ENCODE data around the gene FRMD4A. TPM values are rescaled to one million over a fixed set of nuclear protein-coding genes. Genes with fewer than 3 reads are reported as not detected.

The FRMD4A gene
- total RNA-seq, 2 experiments from 2014 or later, result 0.88 to 1.4 TPM

DNA sequence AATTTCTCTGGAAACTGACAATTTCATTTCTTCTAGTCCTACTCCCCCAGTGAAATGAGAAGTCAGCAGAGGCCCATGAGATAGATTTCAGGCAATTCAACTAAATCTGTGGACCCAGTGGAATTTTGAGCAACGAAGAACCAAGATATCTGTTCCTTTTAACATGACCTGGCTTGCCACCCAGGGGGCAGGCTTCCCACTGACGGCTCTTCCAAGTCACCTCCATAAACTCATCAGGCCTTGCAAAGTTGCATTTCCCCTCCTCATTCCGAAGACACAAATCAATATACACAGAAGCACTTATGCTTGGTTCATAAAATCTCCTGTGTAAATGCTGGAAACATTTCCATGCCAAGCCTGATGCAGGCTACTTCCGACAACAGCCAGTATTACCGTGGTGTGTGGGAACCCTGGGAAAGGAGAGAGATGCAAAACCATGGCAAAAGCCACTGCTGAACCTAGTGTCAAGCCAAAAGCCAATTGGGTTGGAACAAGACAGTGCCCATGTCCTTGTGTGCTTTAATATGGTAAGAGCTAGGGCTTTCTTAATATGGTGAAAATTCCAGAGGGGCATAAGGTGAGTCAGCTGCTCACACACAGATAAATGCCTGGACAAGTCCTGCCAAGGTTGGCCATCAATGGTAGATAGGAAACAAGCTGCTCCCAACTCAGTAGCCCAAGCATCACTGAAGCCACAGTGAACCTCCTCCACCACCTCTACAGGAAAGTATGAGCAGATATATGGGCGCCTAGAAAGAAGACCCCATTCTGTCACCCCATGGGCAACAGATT lies 1.6 kb downstream of the FRMD4A start:
- POLR2A ChIA-PET, result no interaction called here
- H3K36me3 Mint-ChIP-seq, result no peaks in the 10 kb centered on the region
- no peak for ATAC-seq (ENCODE audit: low read depth)
- no peak overlapping the region for H3K27ac Mint-ChIP-seq
- no peaks in the 10 kb centered on the region for H3K9me3 Mint-ChIP-seq
- peaks cover 3% of the 10 kb centered on the region for H3K4me1 Mint-ChIP-seq
- DNase-seq, result no peak
- peaks cover 27% of the 10 kb centered on the region for H3K27me3 Mint-ChIP-seq
- H3K4me3 Mint-ChIP-seq, result no peak overlapping the region

DNA sequence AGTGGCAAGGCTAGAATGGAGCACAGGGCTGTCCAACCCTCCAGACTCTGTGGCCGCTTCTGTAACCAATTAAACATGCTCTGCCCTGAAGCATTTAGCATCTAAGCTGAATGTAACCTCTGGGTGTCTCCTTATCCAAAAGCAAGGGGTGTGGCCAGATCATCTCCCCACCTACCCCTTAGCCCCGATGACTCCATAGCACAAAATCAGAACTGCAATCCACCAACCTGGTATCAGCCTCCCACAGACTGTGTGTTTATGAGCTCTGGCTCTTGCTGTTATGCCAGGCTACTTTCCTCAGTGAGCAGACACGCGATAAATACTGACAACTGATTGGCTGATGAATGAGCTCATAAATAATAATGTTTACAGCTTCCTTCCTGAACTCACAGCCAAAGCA lies 3.2 kb downstream of the FRMD4A start:
- POLR2A ChIA-PET, result no interaction called here
- DNase-seq (no peak), ATAC-seq (ENCODE audit: low read depth) (no peak)
- Mint-ChIP-seq H3K27ac (no peak overlapping the region), H3K36me3 (no peaks in the 10 kb centered on the region), H3K4me1 (peaks cover 3% of the 10 kb centered on the region), H3K9me3 (no peaks in the 10 kb centered on the region), H3K4me3 (no peak overlapping the region), H3K27me3 (peaks cover 26% of the 10 kb centered on the region)

DNA sequence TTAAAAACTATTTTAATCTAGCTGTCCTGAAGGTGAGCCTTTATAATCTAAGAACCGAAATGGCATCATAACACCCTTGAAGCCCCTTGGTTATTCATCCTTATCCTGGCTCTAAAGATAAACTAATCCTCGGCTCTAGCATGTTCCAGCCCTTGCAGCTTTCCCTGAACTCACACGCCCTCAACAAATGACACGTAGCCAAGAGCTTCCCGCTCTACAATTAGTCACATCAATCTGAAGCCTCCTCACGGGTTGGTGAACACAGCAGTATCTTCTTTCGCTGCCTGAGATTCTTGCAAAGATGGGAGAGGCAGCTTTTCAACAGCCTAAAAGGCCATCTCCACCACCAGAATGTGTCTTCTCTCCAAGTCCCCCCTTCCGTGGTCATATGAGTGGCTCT lies 4.1 kb downstream of the FRMD4A start:
- POLR2A ChIA-PET, result no interaction called here
- DNase-seq (no peak), ATAC-seq (ENCODE audit: low read depth) (no peak)
- H3K27me3 Mint-ChIP-seq, result peaks cover 25% of the 10 kb centered on the region
- H3K27ac Mint-ChIP-seq, result no peak overlapping the region
- H3K4me3 Mint-ChIP-seq, result no peak overlapping the region
- peaks cover 3% of the 10 kb centered on the region for H3K4me1 Mint-ChIP-seq
- no peaks in the 10 kb centered on the region for H3K36me3 Mint-ChIP-seq
- no peaks in the 10 kb centered on the region for H3K9me3 Mint-ChIP-seq

DNA sequence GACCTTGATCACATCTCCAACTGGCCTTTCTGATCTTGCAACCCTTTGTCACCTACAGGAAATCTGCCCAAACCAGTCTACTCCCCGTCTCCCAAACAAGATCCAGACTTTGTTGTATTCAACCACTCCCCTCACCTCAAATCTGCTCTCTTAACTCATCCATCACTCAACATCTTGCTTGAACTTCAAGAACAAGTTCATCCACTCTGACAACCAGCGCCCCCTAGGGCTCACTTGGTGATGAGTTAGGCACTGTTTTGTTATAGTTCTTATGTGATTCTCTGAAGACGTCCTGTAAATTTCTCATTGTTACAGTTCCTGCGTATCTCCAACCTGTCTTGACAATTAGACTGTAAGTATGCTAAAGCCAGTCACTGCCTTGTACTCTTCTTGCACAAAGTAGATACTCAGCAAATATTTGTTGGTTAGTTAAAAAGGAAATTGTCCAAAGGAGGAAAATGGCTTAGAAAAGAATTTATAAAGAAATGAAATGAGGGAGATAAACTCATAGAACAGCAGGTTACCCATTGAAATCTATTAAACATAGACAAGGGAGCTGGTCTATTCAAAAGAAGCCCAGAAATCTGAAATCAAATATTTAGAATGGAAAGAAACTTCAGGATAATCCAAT lies 5.3 kb downstream of the FRMD4A start:
- DNase-seq, result peak; percentile 39
- H3K4me1 Mint-ChIP-seq, result peaks cover 3% of the 10 kb centered on the region
- H3K27ac Mint-ChIP-seq, result no peak overlapping the region

DNA sequence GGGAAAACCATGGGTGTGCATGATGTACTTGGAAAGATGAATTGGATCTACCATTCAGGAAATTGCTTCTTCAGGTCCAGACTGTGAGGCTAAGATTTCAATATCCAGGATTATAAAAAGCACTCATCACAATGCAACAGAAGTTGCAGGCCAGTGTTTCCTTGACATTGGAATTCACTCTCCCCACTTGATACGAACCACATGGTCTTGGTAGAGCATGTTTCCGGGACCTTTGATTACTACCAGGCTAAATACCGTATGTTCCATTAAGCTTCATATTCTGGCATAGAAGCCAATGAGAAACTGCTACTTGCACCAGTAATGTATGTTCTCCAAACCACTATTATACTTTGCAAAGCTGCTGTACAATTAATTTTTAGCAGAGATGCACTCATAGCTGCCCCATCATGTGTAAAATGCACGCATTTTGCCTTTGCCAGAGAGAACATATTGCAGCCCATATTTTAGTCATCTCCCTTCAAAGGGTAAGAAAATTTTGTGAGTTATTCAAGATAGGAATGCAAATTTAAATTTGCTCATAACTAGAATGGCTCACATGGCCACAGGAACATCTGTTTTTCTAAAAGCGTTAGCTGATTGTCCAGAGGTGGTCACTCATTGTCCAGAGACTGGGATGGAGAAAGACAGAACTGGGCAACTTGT lies 8.1 kb downstream of the FRMD4A start:
- POLR2A ChIA-PET, result no interaction called here
- ATAC-seq (ENCODE audit: low read depth) (no peak), DNase-seq (no peak)
- Mint-ChIP-seq H3K36me3 (no peaks in the 10 kb centered on the region), H3K27me3 (peaks cover 31% of the 10 kb centered on the region), H3K9me3 (no peaks in the 10 kb centered on the region), H3K4me3 (no peak overlapping the region), H3K27ac (no peak overlapping the region), H3K4me1 (no peaks in the 10 kb centered on the region)

More for the DNA sequence above, 5.3 kb downstream of the FRMD4A start:
- ATAC-seq (ENCODE audit: low read depth), result no peak
- no peaks in the 10 kb centered on the region for H3K36me3 Mint-ChIP-seq
- POLR2A ChIA-PET, result no interaction called here
- peaks cover 31% of the 10 kb centered on the region for H3K27me3 Mint-ChIP-seq
- H3K4me3 Mint-ChIP-seq, result no peak overlapping the region
- H3K9me3 Mint-ChIP-seq, result no peaks in the 10 kb centered on the region

DNA sequence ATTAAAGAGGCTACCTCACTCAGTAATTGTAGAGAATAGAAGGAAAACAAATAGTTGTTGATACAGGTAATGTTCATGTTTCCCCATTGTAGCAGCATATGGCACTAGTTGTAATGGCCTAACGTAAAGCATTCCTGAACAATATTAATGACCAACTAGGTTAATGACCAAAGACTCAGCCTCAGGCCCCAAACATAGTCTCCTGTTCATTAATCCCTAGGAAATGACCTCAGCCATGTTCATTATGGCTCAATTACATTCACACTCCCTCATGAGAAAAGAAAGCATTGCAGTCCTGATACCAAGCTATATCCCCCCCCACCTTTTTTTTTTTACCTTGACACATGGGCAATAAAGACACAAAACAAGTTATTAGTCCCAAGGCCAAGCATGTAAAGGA lies 12.7 kb downstream of the FRMD4A start:
- ATAC-seq (ENCODE audit: low read depth) (no peak), DNase-seq (no peak)
- no peaks in the 10 kb centered on the region for H3K4me1 Mint-ChIP-seq
- no peaks in the 10 kb centered on the region for H3K36me3 Mint-ChIP-seq
- no peak overlapping the region for H3K4me3 Mint-ChIP-seq
- peaks cover 1% of the 10 kb centered on the region for H3K9me3 Mint-ChIP-seq
- no peak overlapping the region for H3K27ac Mint-ChIP-seq
- POLR2A ChIA-PET, result no interaction called here
- H3K27me3 Mint-ChIP-seq, result peaks cover 30% of the 10 kb centered on the region

DNA sequence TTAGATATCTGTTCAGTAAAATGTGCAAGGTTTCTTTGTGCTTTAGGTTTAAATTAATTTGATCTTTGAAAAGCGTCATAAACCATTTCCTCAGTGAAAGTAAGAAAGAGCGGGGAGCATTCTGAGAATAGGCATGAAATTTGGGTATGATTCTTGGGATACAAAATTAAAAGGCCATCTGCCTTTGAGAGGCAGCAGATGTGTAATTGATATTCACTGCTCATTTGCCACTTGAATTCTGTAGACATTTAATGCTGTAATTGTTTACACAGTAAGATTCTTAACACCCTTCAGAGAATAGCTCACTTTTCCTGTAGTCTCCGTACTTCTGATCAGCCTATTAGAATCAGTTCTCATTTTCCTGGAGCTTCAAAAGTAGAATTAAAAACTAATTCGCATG lies 18.7 kb downstream of the FRMD4A start:
- no peaks in the 10 kb centered on the region for H3K4me1 Mint-ChIP-seq
- DNase-seq (no peak), ATAC-seq (ENCODE audit: low read depth) (no peak)
- H3K4me3 Mint-ChIP-seq, result no peak overlapping the region
- H3K36me3 Mint-ChIP-seq, result no peaks in the 10 kb centered on the region
- H3K9me3 Mint-ChIP-seq, result peaks cover 1% of the 10 kb centered on the region
- peaks cover 12% of the 10 kb centered on the region for H3K27me3 Mint-ChIP-seq
- POLR2A ChIA-PET, result no interaction called here
- no peak overlapping the region for H3K27ac Mint-ChIP-seq

DNA sequence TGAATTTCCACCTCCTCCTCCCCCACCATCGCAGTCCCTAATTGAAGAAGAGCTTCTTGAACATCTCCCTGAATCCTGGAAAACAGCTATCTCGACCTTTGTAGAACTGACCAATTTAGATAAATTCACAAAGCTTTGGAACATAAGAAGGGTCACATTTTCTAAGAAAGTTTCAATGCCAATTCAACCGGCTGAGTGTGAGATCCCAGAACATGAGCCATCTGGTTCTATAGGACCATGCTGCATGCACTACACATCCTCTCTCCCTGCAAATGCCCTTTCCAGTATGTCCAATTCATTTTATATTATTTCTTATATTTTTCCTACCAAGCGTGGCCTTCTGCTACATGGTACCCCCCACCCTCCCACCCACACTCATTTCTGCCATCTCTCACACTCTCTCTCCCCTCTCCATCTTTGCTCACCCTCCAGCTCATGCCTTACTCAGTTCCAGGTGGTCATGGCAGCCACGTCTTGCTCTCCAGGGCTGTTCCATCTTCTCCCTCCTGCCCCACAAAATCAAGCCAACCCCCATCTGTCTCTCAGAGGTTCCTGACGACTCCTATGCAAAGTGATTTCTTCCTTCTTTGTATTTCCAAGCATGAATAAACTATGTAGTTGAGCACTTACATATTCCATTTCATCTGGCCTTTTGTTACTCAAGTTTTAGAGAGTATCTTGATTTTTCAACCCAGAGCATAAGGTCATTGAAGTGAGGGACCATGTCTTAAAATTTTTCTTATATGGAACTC lies 19.3 kb downstream of the FRMD4A start:
- ATAC-seq (ENCODE audit: low read depth), result no peak
- H3K4me3 Mint-ChIP-seq, result no peak overlapping the region
- peaks cover 1% of the 10 kb centered on the region for H3K9me3 Mint-ChIP-seq
- POLR2A ChIA-PET, result interaction anchor here (0.5 kb wide), 1 partner anchor 654 kb away, joined by 3 read pairs; no protein-coding TSS in a partner anchor
- peaks cover 10% of the 10 kb centered on the region for H3K27me3 Mint-ChIP-seq
- H3K4me1 Mint-ChIP-seq, result no peaks in the 10 kb centered on the region
- no peaks in the 10 kb centered on the region for H3K36me3 Mint-ChIP-seq
- no peak for DNase-seq
- H3K27ac Mint-ChIP-seq, result no peak overlapping the region

DNA sequence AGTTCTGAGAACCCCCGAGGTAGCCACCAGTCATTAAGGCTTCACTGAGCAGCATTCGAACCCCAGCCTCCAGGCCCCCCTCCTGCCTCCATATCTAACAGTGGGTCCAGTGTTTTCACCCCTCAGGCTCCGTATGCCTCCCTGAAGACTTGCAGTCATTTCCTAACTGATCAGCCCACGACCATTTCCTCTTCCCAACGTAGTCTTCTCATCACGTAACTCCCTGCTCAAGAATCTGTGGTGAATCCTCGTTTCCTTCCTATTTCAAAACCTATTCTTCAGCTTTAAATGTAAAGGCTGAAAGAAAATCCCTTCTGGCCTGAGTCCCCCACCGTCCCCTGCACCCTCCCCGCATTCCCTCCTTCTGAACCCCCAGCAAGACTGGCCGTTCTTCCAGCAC lies 21.1 kb downstream of the FRMD4A start:
- POLR2A ChIA-PET, result no interaction called here
- ATAC-seq (ENCODE audit: low read depth) (no peak), DNase-seq (no peak)
- Mint-ChIP-seq H3K27me3 (peaks cover 2% of the 10 kb centered on the region), H3K27ac (no peak overlapping the region), H3K9me3 (peaks cover under 1% of the 10 kb centered on the region), H3K4me3 (no peak overlapping the region), H3K36me3 (no peaks in the 10 kb centered on the region), H3K4me1 (no peaks in the 10 kb centered on the region)

DNA sequence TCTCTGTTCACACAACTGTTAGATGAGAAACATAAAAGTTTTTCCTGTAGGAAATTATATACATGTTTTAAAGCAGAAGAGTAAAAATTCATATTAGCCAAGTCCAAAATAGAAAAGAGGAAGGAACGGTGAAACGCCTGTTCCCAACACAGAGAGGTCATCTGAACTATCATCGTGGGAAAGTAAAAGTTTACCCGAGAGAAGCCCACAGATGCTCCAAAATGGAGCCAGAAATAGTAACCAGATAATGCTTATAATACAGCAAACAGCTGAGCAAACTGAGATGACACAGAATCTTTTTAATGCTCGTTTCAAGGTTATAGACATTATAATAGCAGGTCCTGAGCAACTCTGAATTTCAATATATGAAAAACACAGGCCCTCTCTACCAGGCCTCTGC lies 24.5 kb downstream of the FRMD4A start:
- H3K4me3 Mint-ChIP-seq, result no peak overlapping the region
- H3K27ac Mint-ChIP-seq, result no peak overlapping the region
- ATAC-seq (ENCODE audit: low read depth) (no peak), DNase-seq (no peak)
- H3K36me3 Mint-ChIP-seq, result no peaks in the 10 kb centered on the region
- H3K4me1 Mint-ChIP-seq, result no peaks in the 10 kb centered on the region
- no peaks in the 10 kb centered on the region for H3K27me3 Mint-ChIP-seq
- POLR2A ChIA-PET, result no interaction called here
- no peaks in the 10 kb centered on the region for H3K9me3 Mint-ChIP-seq

DNA sequence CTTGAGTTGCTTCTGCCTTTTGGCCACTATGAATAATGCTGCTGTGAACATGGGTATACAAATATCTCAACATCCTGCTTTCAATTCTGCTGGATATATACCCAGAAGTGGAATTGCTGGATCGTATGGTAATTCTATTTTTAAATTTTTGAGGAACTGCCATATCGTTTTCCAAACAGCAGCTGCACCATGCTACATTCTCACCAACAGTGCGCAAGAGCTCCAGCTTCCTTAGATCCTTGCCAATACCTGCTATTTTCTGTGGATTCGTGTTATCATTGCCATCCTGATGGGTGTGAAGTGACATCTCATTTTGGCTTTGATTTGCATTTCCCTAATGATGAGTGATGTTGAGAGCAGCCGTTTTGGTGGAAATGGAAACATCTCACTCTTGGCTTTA lies 26.7 kb downstream of the FRMD4A start:
- no peaks in the 10 kb centered on the region for H3K27me3 Mint-ChIP-seq
- DNase-seq, result no peak
- H3K27ac Mint-ChIP-seq, result no peak overlapping the region
- no peaks in the 10 kb centered on the region for H3K4me1 Mint-ChIP-seq
- POLR2A ChIA-PET, result no interaction called here
- H3K4me3 Mint-ChIP-seq, result no peak overlapping the region
- no peaks in the 10 kb centered on the region for H3K9me3 Mint-ChIP-seq
- no peak for ATAC-seq (ENCODE audit: low read depth)
- no peaks in the 10 kb centered on the region for H3K36me3 Mint-ChIP-seq

DNA sequence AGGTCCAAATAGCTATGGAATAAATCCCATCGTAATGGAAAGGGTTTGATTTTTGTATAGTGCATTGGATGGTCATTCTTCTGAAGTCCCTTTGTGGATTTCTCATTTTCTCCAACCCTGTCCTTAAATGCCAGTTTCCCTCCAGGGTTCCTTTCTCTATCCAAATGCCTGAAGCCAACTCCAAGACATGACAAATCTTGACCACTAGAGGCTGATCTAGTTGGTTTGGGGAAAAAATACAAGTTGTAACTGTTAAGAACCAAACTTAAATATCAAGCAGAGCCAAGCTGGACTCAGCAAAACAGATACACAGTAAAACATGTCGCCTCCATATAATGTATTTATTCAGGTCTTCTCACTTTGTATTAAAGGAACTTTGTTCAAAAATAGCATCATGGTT lies 28.7 kb downstream of the FRMD4A start:
- H3K36me3 Mint-ChIP-seq, result no peaks in the 10 kb centered on the region
- no peak for ATAC-seq (ENCODE audit: low read depth)
- POLR2A ChIA-PET, result no interaction called here

DNA sequence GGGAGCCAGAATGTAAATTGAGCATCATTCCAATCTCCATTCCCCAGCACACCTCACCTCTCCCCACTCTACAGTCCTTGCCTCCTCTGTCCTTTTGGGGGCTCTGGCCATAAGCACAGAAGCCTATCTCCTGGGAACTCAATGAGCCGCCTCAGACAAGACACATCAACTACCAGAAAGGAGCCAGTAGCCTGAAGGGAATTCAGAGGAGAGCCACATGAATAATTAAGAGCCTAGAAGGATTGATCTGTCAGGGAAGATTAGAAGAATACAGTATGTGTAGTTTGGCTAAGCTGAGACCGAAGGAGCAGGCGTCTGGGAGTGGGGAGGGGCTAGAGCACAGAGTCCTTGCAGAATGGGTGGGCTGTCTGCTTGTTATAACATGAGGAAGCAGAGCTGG lies 31.2 kb downstream of the FRMD4A start:
- Mint-ChIP-seq H3K4me1 (no peaks in the 10 kb centered on the region), H3K27ac (no peak overlapping the region), H3K9me3 (no peaks in the 10 kb centered on the region), H3K4me3 (no peak overlapping the region), H3K27me3 (peaks cover 11% of the 10 kb centered on the region), H3K36me3 (no peaks in the 10 kb centered on the region)
- POLR2A ChIA-PET, result no interaction called here
- no peak for DNase-seq
- ATAC-seq (ENCODE audit: low read depth), result no peak

More for the DNA sequence above, 28.7 kb downstream of the FRMD4A start:
- DNase-seq, result no peak
- no peaks in the 10 kb centered on the region for H3K4me1 Mint-ChIP-seq
- H3K27me3 Mint-ChIP-seq, result peaks cover 4% of the 10 kb centered on the region
- no peak overlapping the region for H3K4me3 Mint-ChIP-seq
- H3K27ac Mint-ChIP-seq, result no peak overlapping the region
- H3K9me3 Mint-ChIP-seq, result no peaks in the 10 kb centered on the region

All from activated naive CD8-positive, alpha-beta T cell treated with anti-CD3 and anti-CD28 coated beads, Interleukin-2, amount 10 ng/mL, durations not matched to agents 7 days and 5 days (primary cell).